LNCaP clone FGC (cell line): ENCODE results near the gene KRT78.
"Not testable (repeated sequence)": the region's sequence is repeated elsewhere in the genome, so short reads cannot be mapped to it uniquely, and the experiment has no call there.

Experiments
- DNase-seq: peaks from one replicate; pipeline ENCODE4 v3.0.0-alpha.2; 2011; ENCODE audit warnings: low read depth
- H3K4me3 ChIP-seq: 2 replicates; pipeline ENCODE4 v1.5.1; 2011; ENCODE audit warnings: mild to moderate bottlenecking, low read depth, low read length, control low read depth
- CTCF ChIP-seq: IDR thresholded peaks from 2 replicates; pipeline ENCODE4 v1.5.1; 2012; ENCODE audit warnings: mild to moderate bottlenecking; ENCODE audit not compliant: control insufficient read depth, insufficient read depth; ENCODE audit errors: extremely low read depth

Gene KRT78

GRCh38 chr12:52860102-52860823 lies 11.5 kb upstream of the KRT78 start:
- no peak for DNase-seq
- no peak for TF ChIP-seq CTCF
- H3K4me3 ChIP-seq, result no peak overlapping the region

- H3K4me3 ChIP-seq, result no peak overlapping the region
- TF ChIP-seq CTCF, result no peak
- no peak for DNase-seq
Measured at GRCh38 chr12:52857500-52857899, 8.7 kb upstream of the KRT78 start.

GRCh38 chr12:52856787-52857186 lies 8.0 kb upstream of the KRT78 start:
- DNase-seq, result no peak
- no peak for TF ChIP-seq CTCF
- H3K4me3 ChIP-seq, result no peak overlapping the region

DNA sequence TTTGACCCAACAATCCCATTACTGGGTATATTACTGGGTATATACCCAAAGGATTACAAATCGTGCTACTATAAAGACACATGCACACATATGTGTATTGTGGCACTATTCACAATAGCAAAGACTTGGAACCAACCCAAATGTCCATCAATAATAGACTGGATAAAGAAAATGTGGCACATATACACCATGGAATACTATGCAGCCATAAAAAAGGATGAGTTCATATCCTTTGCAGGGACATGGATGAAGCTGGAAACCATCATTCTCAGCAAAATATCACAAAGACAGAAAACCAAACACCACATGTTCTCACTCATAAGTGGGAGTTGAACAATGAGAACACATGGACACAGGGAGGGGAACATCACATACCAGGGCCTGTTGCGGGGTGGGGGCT lies 7.3 kb upstream of the KRT78 start:
- DNase-seq, result not testable (repeated sequence)

GRCh38 chr12:52851787-52852186 lies 3.0 kb upstream of the KRT78 start:
- no peak for DNase-seq
- H3K4me3 ChIP-seq, result no peak overlapping the region
- no peak for TF ChIP-seq CTCF

More for the DNA sequence above, 7.3 kb upstream of the KRT78 start:
- H3K4me3 ChIP-seq, result not testable (repeated sequence)

DNA sequence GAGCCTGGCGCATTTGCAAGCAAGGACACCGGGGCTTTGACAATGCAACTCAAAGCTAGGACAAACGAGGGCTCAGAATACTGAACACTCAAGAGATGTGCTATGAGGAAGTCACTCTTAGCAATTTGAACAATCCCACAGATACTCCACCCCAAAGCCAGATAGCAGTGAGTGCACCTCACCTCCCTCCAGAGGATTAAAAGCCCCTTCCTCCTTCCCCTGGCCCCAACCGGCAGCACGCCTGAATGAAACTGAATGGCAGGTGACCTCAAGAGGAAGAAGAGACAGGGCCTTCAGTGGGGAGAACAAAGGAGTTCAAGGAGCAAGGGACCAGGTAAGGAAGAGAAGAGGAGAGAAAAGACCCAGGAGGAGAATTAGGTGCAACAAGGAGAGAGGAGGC lies 1.9 kb upstream of the KRT78 start:
- H3K4me3 ChIP-seq, result no peak overlapping the region
- TF ChIP-seq CTCF, result no peak
- no peak for DNase-seq

- no peak for TF ChIP-seq CTCF
- H3K4me3 ChIP-seq, result no peak overlapping the region
- no peak for DNase-seq
Measured at GRCh38 chr12:52849511-52849910, 717 bp upstream of the KRT78 start.
